K562 (cell line): ENCODE data around the gene SLAMF9. TPM values are rescaled to one million over a fixed set of nuclear protein-coding genes. Genes with fewer than 3 reads are reported as not detected.

ENCODE experiments used
- ATAC-seq: fragments of 200-7000 bp; cut with Tn5 transposase; 3 replicates; pipeline ENCODE4 v1.9.1; 2020; ENCODE audit warnings: moderate library complexity
- BruUV-seq: library from RNA; stranded (reverse); fragments of 400-500 nt; replicated peaks from 2 replicates; lab custom pipeline; 2021; lab: Mats Ljungman, UMichigan
- CTCF ChIA-PET: fragments of 300-600 bp; formaldehyde crosslinking; extraction: SDS; loops from one replicate; lab custom pipeline; 2021; ENCODE audit warnings: low intra/inter-chr PET ratio; lab: Yijun Ruan, JAX
- POLR2A ChIA-PET: fragments of 300-600, 350-650 bp; sonication (Branson Sonifier 250); formaldehyde crosslinking; extraction: SDS; loops from one replicate; lab custom pipeline; 2021; ENCODE audit warnings: antibody characterized with exemption, inconsistent platforms; lab: Yijun Ruan, JAX
- DNase-seq, 4 experiments: peaks; one replicate each; pipeline versions ENCODE4 v3.0.0 to v3.0.0-alpha.2; 2011 to 2018; ENCODE audit warnings: low spot score in 3 of 4, mixed read lengths in 3 of 4; ENCODE audit errors: extremely low read depth in 1 of 4
- FAIRE-seq: peaks from 2 replicates; lab custom pipeline; 2011; peaks lifted over from hg19 to GRCh38; lab: Jason Lieb, UNC
- H2AFZ ChIP-seq: 2 replicates; pipeline ENCODE4 v1.6.0; 2011; ENCODE audit warnings: low read depth, low read length, control low read depth, inconsistent platforms
- H3K27ac ChIP-seq: fragments of 200-600 bp; 3 replicates; pipeline ENCODE4 v1.8.0; 2011; ENCODE audit warnings: low read depth, mild to moderate bottlenecking, control low read depth, inconsistent platforms, low read length, moderate library complexity, mixed read lengths; ENCODE audit errors: extremely low read depth
- H3K27me3 ChIP-seq, 2 experiments: fragments of 300-600 bp in 1 of 2; 2 replicates in 1 of 2; 3 replicates in 1 of 2; pipeline versions ENCODE4 v1.6.0 to v1.8.0; 2011; ENCODE audit warnings: inconsistent platforms in 2 of 2, low read length in 2 of 2, mild to moderate bottlenecking in 1 of 2, mixed read lengths in 1 of 2, moderate library complexity in 1 of 2; ENCODE audit not compliant: control insufficient read depth in 2 of 2, insufficient read depth in 2 of 2
- H3K36me3 ChIP-seq: fragments of 300-600 bp; 3 replicates; pipeline ENCODE4 v1.8.0; 2011; ENCODE audit warnings: mild to moderate bottlenecking, low read length, inconsistent platforms; ENCODE audit not compliant: control insufficient read depth, insufficient read depth
- H3K4me1 ChIP-seq, 2 experiments: fragments of 200-600 bp in 1 of 2; replicated peaks in 1 of 2; 2 replicates in 1 of 2; 3 replicates in 1 of 2; pipeline versions ENCODE4 v1.5.1 to v1.8.0; 2011; ENCODE audit warnings: inconsistent platforms in 2 of 2, low read length in 2 of 2, mild to moderate bottlenecking in 1 of 2, mixed read lengths in 1 of 2, moderate library complexity in 1 of 2; ENCODE audit not compliant: control insufficient read depth in 2 of 2, insufficient read depth in 2 of 2
- H3K4me2 ChIP-seq: 2 replicates; pipeline ENCODE4 v1.6.1; 2011; ENCODE audit warnings: low read length, control low read depth, inconsistent platforms, mixed read lengths; ENCODE audit not compliant: insufficient read depth
- H3K4me3 ChIP-seq: fragments of 200-600 bp; sonication (generic), shearing (Covaris generic); 2 replicates; pipeline ENCODE4 v1.5.1; 2016; ENCODE audit warnings: control low read depth, inconsistent platforms
- H3K79me2 ChIP-seq: fragments of 200-600 bp; 3 replicates; pipeline ENCODE4 v1.8.0; 2011; ENCODE audit warnings: low read length, inconsistent platforms; ENCODE audit not compliant: control insufficient read depth, insufficient read depth
- H3K9ac ChIP-seq, 2 experiments: 2 replicates each; pipeline versions ENCODE4 v1.6.0 to v1.6.1; 2011; ENCODE audit warnings: low read depth in 2 of 2, low read length in 2 of 2, control low read depth in 1 of 2, inconsistent platforms in 1 of 2, mild to moderate bottlenecking in 1 of 2, mixed read lengths in 1 of 2; ENCODE audit not compliant: insufficient read depth in 1 of 2
- H3K9me1 ChIP-seq: one replicate; pipeline ENCODE4 v1.6.0; 2011; ENCODE audit warnings: inconsistent platforms, mild to moderate bottlenecking, low read length, moderate library complexity; ENCODE audit not compliant: control insufficient read depth, insufficient read depth
- H3K9me3 ChIP-seq: replicated peaks from 2 replicates; pipeline ENCODE4 v1.5.1; 2011; ENCODE audit warnings: low read depth, low read length, inconsistent platforms; ENCODE audit not compliant: control insufficient read depth, insufficient read depth
- H4K20me1 ChIP-seq: replicated peaks from 2 replicates; pipeline ENCODE4 v1.6.1; 2011; ENCODE audit warnings: low read length, inconsistent platforms, mixed read lengths; ENCODE audit not compliant: control insufficient read depth, insufficient read depth
- CREBBP ChIP-seq: IDR thresholded peaks from one replicate; pipeline ENCODE4 v1.6.1; 2012; ENCODE audit warnings: low read depth, mild to moderate bottlenecking, control low read depth, inconsistent platforms, low read length
- CTCFL ChIP-seq: IDR thresholded peaks from 2 replicates; pipeline ENCODE4 v1.6.1; 2011; ENCODE audit warnings: borderline replicate concordance, low read depth, mild to moderate bottlenecking, moderate library complexity, low read length; ENCODE audit not compliant: insufficient read depth, poor library complexity, severe bottlenecking
- ETV1 ChIP-seq: fragments of 450-650 bp; conservative IDR thresholded peaks from 2 replicates; pipeline ENCODE4 v1.6.1; 2016; ENCODE audit warnings: missing genetic modification characterization, control low read depth, low read depth, missing compliant biosample characterization
- HDAC1 ChIP-seq, 2 experiments: fragments of 450-650 bp; IDR thresholded peaks; 2 replicates each; pipeline ENCODE4 v1.6.1; 2016 to 2017; ENCODE audit warnings: inconsistent platforms in 1 of 2, mild to moderate bottlenecking in 1 of 2, moderate library complexity in 1 of 2
- IRF9 ChIP-seq: fragments of 450-650 bp; IDR thresholded peaks from 2 replicates; pipeline ENCODE4 v1.6.1; 2016; ENCODE audit warnings: missing biosample characterization, missing genetic modification characterization
- MBD1 ChIP-seq: fragments of 250-450 bp; sonication (Bioruptor Pico); IDR thresholded peaks from 2 replicates; pipeline ENCODE4 v1.8.0; 2022; ENCODE audit warnings: inconsistent platforms
- MCM2 ChIP-seq: fragments of 450-650 bp; IDR thresholded peaks from 2 replicates; pipeline ENCODE4 v1.6.1; 2017; ENCODE audit warnings: low read depth, mild to moderate bottlenecking
- MCM5 ChIP-seq: fragments of 450-650 bp; IDR thresholded peaks from 2 replicates; pipeline ENCODE4 v1.6.1; 2016; ENCODE audit warnings: low read depth
- TBP ChIP-seq: optimal IDR thresholded peaks from 2 replicates; pipeline ENCODE3; 2011; ENCODE audit warnings: low read depth, low read length, improper control_type of control experiment
- XRCC3 ChIP-seq: fragments of 450-650 bp; IDR thresholded peaks from 2 replicates; pipeline ENCODE4 v1.6.1; 2017; ENCODE audit warnings: mild to moderate bottlenecking, moderate library complexity
- WGBS: fragments of 100-300 bp; shearing (Covaris generic); methylation state at CpG from one replicate; pipeline ENCODE4 v1.1.6; 2016; ENCODE audit warnings: low coverage, mixed read lengths; ENCODE audit not compliant: insufficient coverage; ENCODE audit errors: missing lambda C conversion rate; 5-methylcytosine and 5-hydroxymethylcytosine counted together
- in situ Hi-C: fragments of 300-500 bp; cut with MboI; formaldehyde crosslinking; loops from 4 replicates; pipeline ENCODE4 v1.15.0; 2018; ENCODE audit warnings: inconsistent platforms, mixed read lengths
- intact Hi-C: fragments of 100-400 bp; cut with micrococcal nuclease; formaldehyde crosslinking; loops from 2 replicates; pipeline ENCODE4 v1.14.2; 2022
- polyA plus RNA-seq, 8 experiments: library from polyadenylated mRNA; depleted of rRNA in 4 of 8; stranded (reverse) in 5 of 8; unstranded in 3 of 8; fragments of >200 nt; fragmentation: Nextera tagmentation in 2 of 8; fragmentation: Illumina TruSeq in 1 of 8; extraction: Ambion mirVana in 2 of 8; extraction: Trizol in 1 of 8; gene quantifications; 2 replicates each; pipeline versions ENCODE4 v1.2.1 to v1.2.3, GENCODE V29; 2011 to 2014; ENCODE audit warnings: inconsistent platforms in 1 of 8, missing spikeins in 1 of 8
- total RNA-seq, 7 experiments: library from RNA; depleted of rRNA in 6 of 7; stranded (reverse); fragments of >200 nt in 6 of 7; fragmentation: Illumina TruSeq in 2 of 7; extraction: Trizol in 2 of 7; gene quantifications; 2 replicates each; pipeline versions ENCODE4 v1.2.1 to v1.2.3, GENCODE V29; 2011 to 2021; ENCODE audit warnings: low replicate concordance in 1 of 7

Gene SLAMF9
- total and polyA plus RNA-seq, 9 of the 15 experiments (the other 6 are each of a cell fraction or from before 2014, with no cell fraction given): 0.13 to 0.21 TPM; not detected in 7

GRCh38 chr1:159935305-159935704, 18.7 kb downstream of the SLAMF9 start:
- BruUV-seq: no TSS peak
- POLR2A ChIA-PET: interaction anchor here (0.7 to 1.7 kb wide), 2 partner anchors 10 to 71 kb away, joined by 5 read pairs; partner anchors contain the start of gene IGSF9
- Histone ChIP-seq H3K27me3 (peaks cover 11 to 58% of the 10 kb centered on the region in 2 experiments), H3K9me1 (no peaks in the 10 kb centered on the region), H3K4me3 (no peak overlapping the region), H3K4me2 (no peak overlapping the region), H3K4me1 (peaks cover 4 to 25% of the 10 kb centered on the region in 2 experiments; a peak in 4 of 5 replicates), H3K9me3 (no peaks in the 10 kb centered on the region), H3K36me3 (no peaks in the 10 kb centered on the region), H3K79me2 (no peaks in the 10 kb centered on the region), H3K27ac (no peak overlapping the region), H3K9ac (no peak overlapping the region), H4K20me1 (peaks cover 3% of the 10 kb centered on the region; the same call in 1 of the 2 replicates), H2AFZ (no peak overlapping the region)
- ATAC-seq: no peak
- WGBS: 14% methylated on average over 11 of the region's 11 CpGs
- TF ChIP-seq XRCC3: no peak
- TF ChIP-seq ETV1 (tag): no peak
- no peak for TF ChIP-seq CREBBP
- TF ChIP-seq HDAC1 (IDR thresholded peaks at IDR 0.05): no peak
- TF ChIP-seq MCM2: no peak
- no peak for TF ChIP-seq MBD1 (CRISPR knock-in tag)
- no peak for TF ChIP-seq TBP
- TF ChIP-seq IRF9 (tag): no peak
- no peak for TF ChIP-seq CTCFL
- TF ChIP-seq MCM5: no peak
- no peak for FAIRE-seq
- CTCF ChIA-PET: interaction anchor here (6.5 kb wide), 1 partner anchor 71 kb away, joined by 75 read pairs; no protein-coding TSS in a partner anchor
- intact Hi-C loops (loop anchor here (5.0 kb wide), 2 partner anchors 138 to 147 kb away; partner anchors contain the start of gene KCNJ9), in situ Hi-C loops (loop anchor here (5.0 kb wide), 1 partner anchor 72 kb away; no protein-coding TSS in a partner anchor)
- DNase-seq: no peak
